Body of pancreas (tissue), 4 donors: Measurements from ENCODE around the gene OR2A12. TPM values are rescaled to one million over a fixed set of nuclear protein-coding genes. Genes with fewer than 3 reads are reported as not detected.
A peak's percentile ranks its signal among the peaks of the same experiment; 100 is the strongest.

Experiments used
- ATAC-seq: fragments of 150-250 bp; one replicate; pipeline ENCODE4 v1.9.1; 2016
- DNase-seq, 4 donors: peaks; one replicate each; pipeline ENCODE4 v3.0.0-alpha.2; 2019
- H3K27ac ChIP-seq, 4 donors: fragments of 200-600 bp; sonication (generic); 1 replicate in 3 of 4; 2 replicates in 1 of 4; pipeline versions ENCODE4 v1.5.1 to v1.6.1; 2016 to 2019; ENCODE audit warnings: mild to moderate bottlenecking in 1 of 4, mixed read lengths in 1 of 4, moderate library complexity in 1 of 4
- H3K27me3 ChIP-seq, 2 donors: fragments of 200-600 bp; sonication (generic); one replicate each; pipeline ENCODE4 v1.6.0; 2016; ENCODE audit warnings: mild to moderate bottlenecking in 1 of 2
- H3K36me3 ChIP-seq, 2 donors: fragments of 200-600 bp; sonication (generic); replicated peaks in 1 of 2; 2 replicates each; pipeline ENCODE4 v1.5.1; 2016; ENCODE audit warnings: low read depth in 2 of 2; ENCODE audit not compliant: insufficient read depth in 1 of 2
- H3K4me1 ChIP-seq: fragments of 200-600 bp; sonication (generic); one replicate; pipeline ENCODE4 v1.6.0; 2016
- H3K4me3 ChIP-seq, 2 donors: fragments of 200-600 bp; sonication (generic); 1 replicate in 1 of 2; 2 replicates in 1 of 2; pipeline ENCODE4 v1.5.1; 2016 to 2019
- H3K9me3 ChIP-seq, 3 donors: fragments of 200-600 bp; sonication (generic); 1 replicate in 2 of 3; 2 replicates in 1 of 3; pipeline ENCODE4 v1.5.1; 2016
- CTCF ChIP-seq, 7 experiments: fragments of 450-650 bp in 4 of 7; fragments of 200-600 bp in 3 of 7; sonication (generic) in 3 of 7; IDR thresholded peaks; one replicate each; pipeline ENCODE4 v1.5.1; 2016 to 2019; ENCODE audit warnings: antibody characterized with exemption in 7 of 7
- POLR2A ChIP-seq, 3 donors: fragments of 450-650 bp; IDR thresholded peaks; one replicate each; pipeline ENCODE4 v1.6.1; 2016; ENCODE audit warnings: antibody characterized with exemption in 3 of 3, mild to moderate bottlenecking in 2 of 3
- WGBS, 2 donors: methylation state at CpG; one replicate each; pipeline ENCODE4 v1.1.5; 2017; 5-methylcytosine and 5-hydroxymethylcytosine counted together
- intact Hi-C: fragments of 100-400 bp; cut with DNase I; formaldehyde crosslinking; loops from one replicate; pipeline ENCODE4 v1.15.1; 2023
- total RNA-seq, 2 donors: library from RNA; depleted of rRNA; stranded (reverse); fragments of >200 nt; gene quantifications; one replicate each; pipeline ENCODE4 v1.1.0, GENCODE V29; 2016

The OR2A12 gene
- total RNA-seq, result not detected

DNA sequence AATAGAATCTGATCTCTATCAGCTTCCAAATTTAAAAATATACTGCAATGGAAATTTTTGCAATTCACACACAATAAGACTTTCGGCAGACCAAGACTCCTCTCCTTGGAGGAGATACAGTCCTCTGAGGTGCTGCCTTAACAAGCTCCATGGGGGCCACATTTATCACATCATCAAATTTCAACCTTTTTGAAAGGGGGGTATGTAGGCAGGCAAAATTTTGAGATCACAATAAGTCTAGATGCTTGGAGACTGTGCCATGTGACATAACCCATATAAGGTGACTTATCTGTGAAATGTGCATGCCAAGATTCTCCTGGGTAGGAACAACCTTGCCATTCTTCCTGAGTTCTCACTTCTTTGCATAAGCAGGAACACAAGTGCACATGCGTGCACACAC, at the start of gene OR2A12:
TSS of gene OR2A12 (plus strand) at position 301 of the 400 bp plus-strand sequence. CDS start 8,830 bp downstream, outside the sequence.
- no peak for DNase-seq
- TF ChIP-seq CTCF (IDR thresholded peaks at IDR 0.05) (no peak), POLR2A (IDR thresholded peaks at IDR 0.05) (no peak)
- H3K27ac ChIP-seq, result no peak within 1 kb of the TSS
- intact Hi-C loops, result no loop called here
- no peaks in the 10 kb centered on the region for H3K27me3 ChIP-seq
- 74 to 78% methylated on average over 2 of the region's 2 CpGs for WGBS, 2 donors
- no peak within 1 kb of the TSS for H3K4me3 ChIP-seq
- no peaks in the 10 kb centered on the region for H3K36me3 ChIP-seq
- no peaks in the 10 kb centered on the region for H3K9me3 ChIP-seq
- ATAC-seq, result no peak
- no peaks in the 10 kb centered on the region for H3K4me1 ChIP-seq

GRCh38 chr7:144036302-144036885, 49.7 kb upstream of the OR2A12 start:
- Histone ChIP-seq H3K4me1 (peaks cover 7% of the 10 kb centered on the region), H3K36me3 (no peaks in the 10 kb centered on the region), H3K4me3 (no peak overlapping the region), H3K9me3 (no peaks in the 10 kb centered on the region), H3K27ac (no peak overlapping the region), H3K27me3 (no peaks in the 10 kb centered on the region)
- 87 to 100% methylated on average over 1 of the region's 1 CpG for WGBS, 2 donors
- no peak for DNase-seq
- TF ChIP-seq CTCF (IDR thresholded peaks at IDR 0.05) (no peak), POLR2A (IDR thresholded peaks at IDR 0.05) (no peak)
- no peak for ATAC-seq
- intact Hi-C loops, result no loop called here

- intact Hi-C loops, result no loop called here
- H3K9me3 ChIP-seq, result no peaks in the 10 kb centered on the region
- peak in 2 of 4 donors; percentile 10 to 46 for DNase-seq
- no peak for ATAC-seq
- WGBS, 2 donors, result 58 to 66% methylated on average over 1 of the region's 1 CpG
- no peak overlapping the region for H3K27ac ChIP-seq
- TF ChIP-seq POLR2A (IDR thresholded peaks at IDR 0.05) (no peak), CTCF (IDR thresholded peaks at IDR 0.05) (no peak)
- no peaks in the 10 kb centered on the region for H3K27me3 ChIP-seq
- no peaks in the 10 kb centered on the region for H3K36me3 ChIP-seq
- H3K4me3 ChIP-seq, result no peak overlapping the region
- H3K4me1 ChIP-seq, result peaks cover 7% of the 10 kb centered on the region
Measured at GRCh38 chr7:144037414-144038035, 48.6 kb upstream of the OR2A12 start.

GRCh38 chr7:144038887-144039286, 47.2 kb upstream of the OR2A12 start:
- ATAC-seq, result no peak
- H3K4me1 ChIP-seq, result peaks cover 7% of the 10 kb centered on the region
- H3K36me3 ChIP-seq, result no peaks in the 10 kb centered on the region
- no peaks in the 10 kb centered on the region for H3K27me3 ChIP-seq
- no peak overlapping the region for H3K27ac ChIP-seq
- WGBS, 2 donors, result 74 to 79% methylated on average over 4 of the region's 4 CpGs
- H3K4me3 ChIP-seq, result no peak overlapping the region
- H3K9me3 ChIP-seq, result no peaks in the 10 kb centered on the region
- intact Hi-C loops, result no loop called here
- TF ChIP-seq POLR2A (IDR thresholded peaks at IDR 0.05) (no peak), CTCF (IDR thresholded peaks at IDR 0.05) (no peak)
- DNase-seq, result no peak

GRCh38 chr7:144048648-144049047, 37.4 kb upstream of the OR2A12 start, which contains the start of gene OR2A5:
Gene OR2A5, plus strand, starts transcription at chr7:144048948. Its CDS starts 1,454 bp downstream, at chr7:144050402.
- intact Hi-C loops, result no loop called here
- Histone ChIP-seq H3K4me1 (no peaks in the 10 kb centered on the region), H3K9me3 (no peaks in the 10 kb centered on the region), H3K27ac (no peak within 1 kb of the TSS), H3K4me3 (no peak within 1 kb of the TSS), H3K27me3 (no peaks in the 10 kb centered on the region), H3K36me3 (no peaks in the 10 kb centered on the region)
- no peak for DNase-seq
- no peak for TF ChIP-seq CTCF (IDR thresholded peaks at IDR 0.05)
- no peak for TF ChIP-seq POLR2A (IDR thresholded peaks at IDR 0.05)
- no peak for ATAC-seq
- 64 to 100% methylated on average over 1 of the region's 1 CpG for WGBS, 2 donors
